ENCODE results near the gene AHNAK2.
"Not testable (repeated sequence)": the region's sequence is repeated elsewhere in the genome, so short reads cannot be mapped to it uniquely, and the experiment has no call there.

GRCh38 chr14:104944436-104945205 is 33.6 kb downstream of the AHNAK2 start:
- TF ChIP-seq, protein P1, sequence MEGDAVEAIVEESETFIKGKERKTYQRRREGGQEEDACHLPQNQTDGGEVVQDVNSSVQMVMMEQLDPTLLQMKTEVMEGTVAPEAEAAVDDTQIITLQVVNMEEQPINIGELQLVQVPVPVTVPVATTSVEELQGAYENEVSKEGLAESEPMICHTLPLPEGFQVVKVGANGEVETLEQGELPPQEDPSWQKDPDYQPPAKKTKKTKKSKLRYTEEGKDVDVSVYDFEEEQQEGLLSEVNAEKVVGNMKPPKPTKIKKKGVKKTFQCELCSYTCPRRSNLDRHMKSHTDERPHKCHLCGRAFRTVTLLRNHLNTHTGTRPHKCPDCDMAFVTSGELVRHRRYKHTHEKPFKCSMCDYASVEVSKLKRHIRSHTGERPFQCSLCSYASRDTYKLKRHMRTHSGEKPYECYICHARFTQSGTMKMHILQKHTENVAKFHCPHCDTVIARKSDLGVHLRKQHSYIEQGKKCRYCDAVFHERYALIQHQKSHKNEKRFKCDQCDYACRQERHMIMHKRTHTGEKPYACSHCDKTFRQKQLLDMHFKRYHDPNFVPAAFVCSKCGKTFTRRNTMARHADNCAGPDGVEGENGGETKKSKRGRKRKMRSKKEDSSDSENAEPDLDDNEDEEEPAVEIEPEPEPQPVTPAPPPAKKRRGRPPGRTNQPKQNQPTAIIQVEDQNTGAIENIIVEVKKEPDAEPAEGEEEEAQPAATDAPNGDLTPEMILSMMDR (IDR thresholded peaks at IDR 0.05 in 2 of 3, conservative IDR thresholded peaks at IDR 0.05 in 1 of 3; ENCODE audit: borderline replicate concordance in 1 of 3, insufficient read depth in 1 of 3, low read depth in 2 of 3, low read length in 2 of 3), result not testable (repeated sequence)
- TF ChIP-seq, protein P2, sequence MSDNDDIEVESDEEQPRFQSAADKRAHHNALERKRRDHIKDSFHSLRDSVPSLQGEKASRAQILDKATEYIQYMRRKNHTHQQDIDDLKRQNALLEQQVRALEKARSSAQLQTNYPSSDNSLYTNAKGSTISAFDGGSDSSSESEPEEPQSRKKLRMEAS (IDR thresholded peaks at IDR 0.05), result not testable (repeated sequence)
- not testable (repeated sequence) for TF ChIP-seq POLR2AphosphoS5 (IDR thresholded peaks at IDR 0.05; ENCODE audit: low read depth, low read length); POLR2A (IDR thresholded peaks at IDR 0.05; ENCODE audit: borderline replicate concordance, extremely low read depth, insufficient read depth, insufficient read length); CEBPB (IDR thresholded peaks at IDR 0.05; ENCODE audit: low read depth); SRF (IDR thresholded peaks at IDR 0.05; ENCODE audit: low read depth); REST (IDR thresholded peaks at IDR 0.05; ENCODE audit: low read depth); EZH2phosphoT487 (IDR thresholded peaks at IDR 0.05; ENCODE audit: borderline replicate concordance); EZH2 (IDR thresholded peaks at IDR 0.05); EGR1 (IDR thresholded peaks at IDR 0.05; ENCODE audit: low read depth); RAD21 (IDR thresholded peaks at IDR 0.05; ENCODE audit: low read depth); ZFX (IDR thresholded peaks at IDR 0.05)
- TF ChIP-seq, protein P3, sequence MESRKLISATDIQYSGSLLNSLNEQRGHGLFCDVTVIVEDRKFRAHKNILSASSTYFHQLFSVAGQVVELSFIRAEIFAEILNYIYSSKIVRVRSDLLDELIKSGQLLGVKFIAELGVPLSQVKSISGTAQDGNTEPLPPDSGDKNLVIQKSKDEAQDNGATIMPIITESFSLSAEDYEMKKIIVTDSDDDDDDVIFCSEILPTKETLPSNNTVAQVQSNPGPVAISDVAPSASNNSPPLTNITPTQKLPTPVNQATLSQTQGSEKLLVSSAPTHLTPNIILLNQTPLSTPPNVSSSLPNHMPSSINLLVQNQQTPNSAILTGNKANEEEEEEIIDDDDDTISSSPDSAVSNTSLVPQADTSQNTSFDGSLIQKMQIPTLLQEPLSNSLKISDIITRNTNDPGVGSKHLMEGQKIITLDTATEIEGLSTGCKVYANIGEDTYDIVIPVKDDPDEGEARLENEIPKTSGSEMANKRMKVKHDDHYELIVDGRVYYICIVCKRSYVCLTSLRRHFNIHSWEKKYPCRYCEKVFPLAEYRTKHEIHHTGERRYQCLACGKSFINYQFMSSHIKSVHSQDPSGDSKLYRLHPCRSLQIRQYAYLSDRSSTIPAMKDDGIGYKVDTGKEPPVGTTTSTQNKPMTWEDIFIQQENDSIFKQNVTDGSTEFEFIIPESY (IDR thresholded peaks at IDR 0.05; ENCODE audit: extremely low read depth, insufficient replicate concordance, low read length), result not testable (repeated sequence)

Measured in HCT116 (cell line).